HepG2 (cell line): ENCODE results near the gene SH3GL1. TPM values are rescaled to one million over a fixed set of nuclear protein-coding genes. Genes with fewer than 3 reads are reported as not detected.
A peak's percentile ranks its signal among the peaks of the same experiment; 100 is the strongest.

ENCODE experiments used
- ARNT ChIP-seq: fragments of 450-650 bp; IDR thresholded peaks from 2 replicates; pipeline ENCODE4 v1.6.1; 2017
- IKZF1 ChIP-seq: fragments of 450-650 bp; IDR thresholded peaks from 2 replicates; pipeline ENCODE4 v1.7.1; 2016
- KLF11 ChIP-seq: IDR thresholded peaks from 2 replicates; pipeline ENCODE4 v1.6.1; 2016; ENCODE audit warnings: missing compliant biosample characterization
- MZF1 ChIP-seq: sonication (generic); formaldehyde crosslinking; IDR thresholded peaks from 2 replicates; pipeline ENCODE4 v1.8.1; 2023; ENCODE audit warnings: mild to moderate bottlenecking, missing genetic modification reagents, borderline replicate concordance
- TCF12 ChIP-seq, 2 experiments: fragments of 450-650 bp in 1 of 2; sonication (generic) in 1 of 2; formaldehyde crosslinking in 1 of 2; IDR thresholded peaks; 2 replicates each; pipeline versions ENCODE4 v1.6.1 to v1.8.0; 2017 to 2022; ENCODE audit warnings: antibody characterized with exemption in 1 of 2, mild to moderate bottlenecking in 1 of 2, missing genetic modification reagents in 1 of 2, moderate library complexity in 1 of 2
- TGIF2 ChIP-seq: IDR thresholded peaks from 2 replicates; pipeline ENCODE4 v1.6.1; 2016; ENCODE audit warnings: control low read depth, missing compliant biosample characterization
- YEATS2 ChIP-seq: sonication (generic); formaldehyde crosslinking; IDR thresholded peaks from 2 replicates; pipeline ENCODE4 v1.4.0; 2020; ENCODE audit warnings: missing genetic modification reagents, borderline replicate concordance
- ZNF160 ChIP-seq: sonication (generic); formaldehyde crosslinking; IDR thresholded peaks from 2 replicates; pipeline ENCODE4 v1.8.0; 2022; ENCODE audit warnings: mild to moderate bottlenecking, inconsistent platforms, missing genetic modification reagents
- ZNF205 ChIP-seq: IDR thresholded peaks from 2 replicates; pipeline ENCODE4 v1.6.1; 2018; ENCODE audit warnings: missing biosample characterization, missing genetic modification reagents
- ZNF562 ChIP-seq: sonication (generic); formaldehyde crosslinking; IDR thresholded peaks from 2 replicates; pipeline ENCODE4 v1.8.0; 2022; ENCODE audit warnings: missing genetic modification reagents, borderline replicate concordance
- ZNF564 ChIP-seq: sonication (generic); formaldehyde crosslinking; IDR thresholded peaks from 2 replicates; pipeline ENCODE4 v1.8.1; 2023; ENCODE audit warnings: mild to moderate bottlenecking, missing genetic modification reagents
- ZZZ3 ChIP-seq: sonication (generic); formaldehyde crosslinking; IDR thresholded peaks from 2 replicates; pipeline ENCODE4 v1.4.0; 2020; ENCODE audit warnings: missing genetic modification reagents, mild to moderate bottlenecking, borderline replicate concordance
- polyA plus RNA-seq, 8 experiments: library from polyadenylated mRNA; depleted of rRNA in 3 of 8; stranded (reverse) in 7 of 8; unstranded in 1 of 8; fragments of >200 nt; fragmentation: Illumina TruSeq in 4 of 8; extraction: Trizol in 4 of 8; gene quantifications; 2 replicates each; pipeline versions ENCODE4 v1.2.1 to v1.2.3, GENCODE V29; 2011 to 2016; ENCODE audit warnings: low read depth in 4 of 8, missing spikeins in 1 of 8, mixed read lengths in 1 of 8; ENCODE audit not compliant: insufficient read depth in 1 of 8
- total RNA-seq, 5 experiments: library from RNA; depleted of rRNA; stranded (reverse); fragments of >200 nt; fragmentation: Illumina TruSeq; extraction: Trizol; gene quantifications; 2 replicates each; pipeline ENCODE4 v1.2.3, GENCODE V29; 2016; ENCODE audit warnings: low read depth in 1 of 5
- TF ChIP-seq, protein P1 (sequence below): IDR thresholded peaks from 2 replicates; pipeline ENCODE4 v1.6.1; 2016; ENCODE audit warnings: low read depth, missing genetic modification reagents, missing compliant biosample characterization
- TF ChIP-seq, protein P2 (sequence below): sonication (generic); formaldehyde crosslinking; IDR thresholded peaks from 2 replicates; pipeline ENCODE4 v1.4.0; 2020; ENCODE audit warnings: missing genetic modification reagents
- TF ChIP-seq, protein P3 (sequence below): sonication (generic); formaldehyde crosslinking; IDR thresholded peaks from 2 replicates; pipeline ENCODE4 v1.4.0; 2020; ENCODE audit warnings: missing genetic modification reagents
- TF ChIP-seq, protein P4 (sequence below): sonication (generic); IDR thresholded peaks from 2 replicates; pipeline ENCODE4 v1.6.1; 2016; ENCODE audit warnings: low read depth, borderline replicate concordance
- TF ChIP-seq, protein P5 (sequence below): sonication (generic); formaldehyde crosslinking; IDR thresholded peaks from 2 replicates; pipeline ENCODE4 v1.5.1; 2020; ENCODE audit warnings: mild to moderate bottlenecking, missing genetic modification reagents, borderline replicate concordance
- TF ChIP-seq, protein P6 (sequence below): IDR thresholded peaks from 2 replicates; pipeline ENCODE4 v1.6.1; 2016

Gene SH3GL1
- total and polyA plus RNA-seq, 2 of the 13 experiments (the other 11 are each of a cell fraction or from before 2014, with no cell fraction given) = 33.0 to 45.1 TPM

DNA sequence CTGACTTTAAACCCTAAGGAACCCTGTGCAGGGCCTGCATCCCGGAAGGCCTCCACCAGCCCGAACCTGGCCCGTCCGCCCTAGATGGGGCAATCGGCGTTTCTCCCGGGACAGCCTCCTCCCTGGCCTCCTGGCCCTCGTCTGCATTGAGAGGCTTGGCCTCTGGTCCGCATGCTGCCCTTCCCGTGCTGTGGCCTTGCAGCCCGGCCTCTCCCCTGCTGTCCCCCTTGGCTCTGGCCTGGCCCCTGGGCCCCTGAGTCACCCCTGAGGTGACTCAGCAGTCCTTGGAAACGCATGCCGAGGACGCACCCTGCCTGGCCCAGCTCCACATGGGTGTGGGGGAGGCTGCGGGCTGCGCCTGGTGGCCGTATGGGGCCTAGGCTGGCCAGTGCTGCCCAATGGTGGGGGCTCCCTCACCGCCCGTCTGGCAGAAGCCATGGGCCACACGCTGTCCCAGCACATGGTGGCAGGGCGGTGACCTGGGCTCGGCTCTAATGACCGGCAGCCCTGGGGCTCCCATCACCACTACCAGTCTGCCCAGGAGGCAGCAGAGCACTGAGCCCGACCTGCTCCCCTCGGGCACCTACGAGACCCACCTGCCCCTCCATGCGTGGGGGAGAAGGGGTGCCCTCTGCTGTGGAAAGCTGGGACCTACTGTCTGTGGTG lies 25.7 kb downstream of the SH3GL1 start (continued):
- TF ChIP-seq, protein P1, sequence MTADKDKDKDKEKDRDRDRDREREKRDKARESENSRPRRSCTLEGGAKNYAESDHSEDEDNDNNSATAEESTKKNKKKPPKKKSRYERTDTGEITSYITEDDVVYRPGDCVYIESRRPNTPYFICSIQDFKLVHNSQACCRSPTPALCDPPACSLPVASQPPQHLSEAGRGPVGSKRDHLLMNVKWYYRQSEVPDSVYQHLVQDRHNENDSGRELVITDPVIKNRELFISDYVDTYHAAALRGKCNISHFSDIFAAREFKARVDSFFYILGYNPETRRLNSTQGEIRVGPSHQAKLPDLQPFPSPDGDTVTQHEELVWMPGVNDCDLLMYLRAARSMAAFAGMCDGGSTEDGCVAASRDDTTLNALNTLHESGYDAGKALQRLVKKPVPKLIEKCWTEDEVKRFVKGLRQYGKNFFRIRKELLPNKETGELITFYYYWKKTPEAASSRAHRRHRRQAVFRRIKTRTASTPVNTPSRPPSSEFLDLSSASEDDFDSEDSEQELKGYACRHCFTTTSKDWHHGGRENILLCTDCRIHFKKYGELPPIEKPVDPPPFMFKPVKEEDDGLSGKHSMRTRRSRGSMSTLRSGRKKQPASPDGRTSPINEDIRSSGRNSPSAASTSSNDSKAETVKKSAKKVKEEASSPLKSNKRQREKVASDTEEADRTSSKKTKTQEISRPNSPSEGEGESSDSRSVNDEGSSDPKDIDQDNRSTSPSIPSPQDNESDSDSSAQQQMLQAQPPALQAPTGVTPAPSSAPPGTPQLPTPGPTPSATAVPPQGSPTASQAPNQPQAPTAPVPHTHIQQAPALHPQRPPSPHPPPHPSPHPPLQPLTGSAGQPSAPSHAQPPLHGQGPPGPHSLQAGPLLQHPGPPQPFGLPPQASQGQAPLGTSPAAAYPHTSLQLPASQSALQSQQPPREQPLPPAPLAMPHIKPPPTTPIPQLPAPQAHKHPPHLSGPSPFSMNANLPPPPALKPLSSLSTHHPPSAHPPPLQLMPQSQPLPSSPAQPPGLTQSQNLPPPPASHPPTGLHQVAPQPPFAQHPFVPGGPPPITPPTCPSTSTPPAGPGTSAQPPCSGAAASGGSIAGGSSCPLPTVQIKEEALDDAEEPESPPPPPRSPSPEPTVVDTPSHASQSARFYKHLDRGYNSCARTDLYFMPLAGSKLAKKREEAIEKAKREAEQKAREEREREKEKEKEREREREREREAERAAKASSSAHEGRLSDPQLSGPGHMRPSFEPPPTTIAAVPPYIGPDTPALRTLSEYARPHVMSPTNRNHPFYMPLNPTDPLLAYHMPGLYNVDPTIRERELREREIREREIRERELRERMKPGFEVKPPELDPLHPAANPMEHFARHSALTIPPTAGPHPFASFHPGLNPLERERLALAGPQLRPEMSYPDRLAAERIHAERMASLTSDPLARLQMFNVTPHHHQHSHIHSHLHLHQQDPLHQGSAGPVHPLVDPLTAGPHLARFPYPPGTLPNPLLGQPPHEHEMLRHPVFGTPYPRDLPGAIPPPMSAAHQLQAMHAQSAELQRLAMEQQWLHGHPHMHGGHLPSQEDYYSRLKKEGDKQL (CRISPR knock-in tag) = 0 out of 2 replicates have a peak, but pooled peaks have one; percentile 27
- TF ChIP-seq, protein P2, sequence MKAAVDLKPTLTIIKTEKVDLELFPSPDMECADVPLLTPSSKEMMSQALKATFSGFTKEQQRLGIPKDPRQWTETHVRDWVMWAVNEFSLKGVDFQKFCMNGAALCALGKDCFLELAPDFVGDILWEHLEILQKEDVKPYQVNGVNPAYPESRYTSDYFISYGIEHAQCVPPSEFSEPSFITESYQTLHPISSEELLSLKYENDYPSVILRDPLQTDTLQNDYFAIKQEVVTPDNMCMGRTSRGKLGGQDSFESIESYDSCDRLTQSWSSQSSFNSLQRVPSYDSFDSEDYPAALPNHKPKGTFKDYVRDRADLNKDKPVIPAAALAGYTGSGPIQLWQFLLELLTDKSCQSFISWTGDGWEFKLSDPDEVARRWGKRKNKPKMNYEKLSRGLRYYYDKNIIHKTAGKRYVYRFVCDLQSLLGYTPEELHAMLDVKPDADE (CRISPR knock-in tag) = no peak
- no peak for TF ChIP-seq ZNF562 (CRISPR knock-in tag)
- no peak; the same call in 1 of the 2 replicates for TF ChIP-seq ZNF160 (CRISPR knock-in tag)
- no peak for TF ChIP-seq ARNT
- TF ChIP-seq, protein P3, sequence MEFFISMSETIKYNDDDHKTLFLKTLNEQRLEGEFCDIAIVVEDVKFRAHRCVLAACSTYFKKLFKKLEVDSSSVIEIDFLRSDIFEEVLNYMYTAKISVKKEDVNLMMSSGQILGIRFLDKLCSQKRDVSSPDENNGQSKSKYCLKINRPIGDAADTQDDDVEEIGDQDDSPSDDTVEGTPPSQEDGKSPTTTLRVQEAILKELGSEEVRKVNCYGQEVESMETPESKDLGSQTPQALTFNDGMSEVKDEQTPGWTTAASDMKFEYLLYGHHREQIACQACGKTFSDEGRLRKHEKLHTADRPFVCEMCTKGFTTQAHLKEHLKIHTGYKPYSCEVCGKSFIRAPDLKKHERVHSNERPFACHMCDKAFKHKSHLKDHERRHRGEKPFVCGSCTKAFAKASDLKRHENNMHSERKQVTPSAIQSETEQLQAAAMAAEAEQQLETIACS = no peak; the same call in none of the 2 replicates
- TF ChIP-seq TGIF2 (CRISPR knock-in tag) = peak; percentile 89
- no peak for TF ChIP-seq ZZZ3 (CRISPR knock-in tag)
- no peak for TF ChIP-seq MZF1 (CRISPR knock-in tag)
- TF ChIP-seq, protein P4, sequence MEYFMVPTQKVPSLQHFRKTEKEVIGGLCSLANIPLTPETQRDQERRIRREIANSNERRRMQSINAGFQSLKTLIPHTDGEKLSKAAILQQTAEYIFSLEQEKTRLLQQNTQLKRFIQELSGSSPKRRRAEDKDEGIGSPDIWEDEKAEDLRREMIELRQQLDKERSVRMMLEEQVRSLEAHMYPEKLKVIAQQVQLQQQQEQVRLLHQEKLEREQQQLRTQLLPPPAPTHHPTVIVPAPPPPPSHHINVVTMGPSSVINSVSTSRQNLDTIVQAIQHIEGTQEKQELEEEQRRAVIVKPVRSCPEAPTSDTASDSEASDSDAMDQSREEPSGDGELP = peak; percentile 74; the same call in 1 of the 2 replicates
- TF ChIP-seq YEATS2 (CRISPR knock-in tag) = peak; percentile 88
- TF ChIP-seq KLF11 = peak; percentile 69; the same call in 1 of the 2 replicates
- TF ChIP-seq, protein P5, sequence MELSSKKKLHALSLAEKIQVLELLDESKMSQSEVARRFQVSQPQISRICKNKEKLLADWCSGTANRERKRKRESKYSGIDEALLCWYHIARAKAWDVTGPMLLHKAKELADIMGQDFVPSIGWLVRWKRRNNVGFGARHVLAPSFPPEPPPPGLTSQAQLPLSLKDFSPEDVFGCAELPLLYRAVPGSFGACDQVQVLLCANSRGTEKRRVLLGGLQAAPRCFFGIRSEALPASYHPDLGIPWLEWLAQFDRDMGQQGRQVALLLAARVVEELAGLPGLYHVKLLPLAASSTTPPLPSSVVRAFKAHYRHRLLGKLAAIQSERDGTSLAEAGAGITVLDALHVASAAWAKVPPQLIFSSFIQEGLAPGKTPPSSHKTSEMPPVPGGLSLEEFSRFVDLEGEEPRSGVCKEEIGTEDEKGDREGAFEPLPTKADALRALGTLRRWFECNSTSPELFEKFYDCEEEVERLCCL (CRISPR knock-in tag) = 0 out of 2 replicates have a peak, but pooled peaks have one; percentile 30
- TF ChIP-seq ZNF205 (CRISPR knock-in tag) = peak; percentile 68; the same call in 1 of the 2 replicates
- TF ChIP-seq TCF12 (IDR thresholded peaks at IDR 0.05) = no peak
- peak; percentile 86; the same call in 1 of the 2 replicates for TF ChIP-seq TCF12 (CRISPR knock-in tag; IDR thresholded peaks at IDR 0.05)
- no peak for TF ChIP-seq IKZF1
- no peak for TF ChIP-seq ZNF564 (CRISPR knock-in tag)
- TF ChIP-seq, protein P6, sequence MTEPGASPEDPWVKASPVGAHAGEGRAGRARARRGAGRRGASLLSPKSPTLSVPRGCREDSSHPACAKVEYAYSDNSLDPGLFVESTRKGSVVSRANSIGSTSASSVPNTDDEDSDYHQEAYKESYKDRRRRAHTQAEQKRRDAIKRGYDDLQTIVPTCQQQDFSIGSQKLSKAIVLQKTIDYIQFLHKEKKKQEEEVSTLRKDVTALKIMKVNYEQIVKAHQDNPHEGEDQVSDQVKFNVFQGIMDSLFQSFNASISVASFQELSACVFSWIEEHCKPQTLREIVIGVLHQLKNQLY (CRISPR knock-in tag) = peak; percentile 76
